WTC11 (cell line): Measurements from ENCODE around the gene RGS13. TPM values are rescaled to one million over a fixed set of nuclear protein-coding genes. Genes with fewer than 3 reads are reported as not detected.

Experiments
- ATAC-seq: fragments of 200-7000 bp; cut with Tn5 transposase; 2 replicates; pipeline ENCODE4 v1.10.0; 2021; ENCODE audit warnings: mild to moderate bottlenecking, moderate library complexity
- CTCF ChIA-PET: fragments of 300-600 bp; sonication (Branson Sonifier 250); formaldehyde crosslinking; loops from one replicate; lab custom pipeline; 2021; ENCODE audit warnings: antibody characterized with exemption; lab: Charles Lee
- POLR2A ChIA-PET: fragments of 350-600 bp; sonication (Branson Sonifier 250); formaldehyde crosslinking; loops from one replicate; lab custom pipeline; 2021; ENCODE audit warnings: antibody characterized with exemption; lab: Charles Lee
- DNase-seq: peaks from one replicate; pipeline ENCODE4 v3.0.0; 2021; ENCODE audit warnings: low spot score
- H3K27ac Mint-ChIP-seq: 2 replicates; pipeline ENCODE4 v1.8.0; 2021; ENCODE audit warnings: mixed read lengths
- H3K27me3 Mint-ChIP-seq: 2 replicates; pipeline ENCODE4 v1.8.0; 2021; ENCODE audit warnings: low read depth, mild to moderate bottlenecking, moderate library complexity, mixed read lengths
- H3K36me3 Mint-ChIP-seq: 2 replicates; pipeline ENCODE4 v1.8.0; 2021; ENCODE audit warnings: mixed read lengths
- H3K4me1 Mint-ChIP-seq: 2 replicates; pipeline ENCODE4 v1.8.0; 2022; ENCODE audit warnings: mixed read lengths
- H3K4me3 Mint-ChIP-seq: 2 replicates; pipeline ENCODE4 v1.8.0; 2021; ENCODE audit warnings: mild to moderate bottlenecking, moderate library complexity, mixed read lengths
- H3K9me3 Mint-ChIP-seq: 2 replicates; pipeline ENCODE4 v1.8.0; 2021; ENCODE audit warnings: mixed read lengths
- ATF1 ChIP-seq: sonication (generic); formaldehyde crosslinking; IDR thresholded peaks from 2 replicates; pipeline ENCODE4 v1.8.1; 2023; ENCODE audit warnings: mild to moderate bottlenecking, moderate library complexity, missing genetic modification reagents
- CDX4 ChIP-seq: fragments of 250-450 bp; sonication (Bioruptor Pico); IDR thresholded peaks from 2 replicates; pipeline ENCODE4 v1.9.0; 2021; ENCODE audit warnings: moderate library complexity, mild to moderate bottlenecking, inconsistent platforms, borderline replicate concordance
- CREB1 ChIP-seq: sonication (generic); formaldehyde crosslinking; IDR thresholded peaks from 2 replicates; pipeline ENCODE4 v1.8.0; 2023; ENCODE audit warnings: mild to moderate bottlenecking, missing genetic modification reagents
- E2F1 ChIP-seq: sonication (generic); formaldehyde crosslinking; IDR thresholded peaks from 2 replicates; pipeline ENCODE4 v1.8.0; 2022; ENCODE audit warnings: mild to moderate bottlenecking, missing genetic modification reagents
- ELF4 ChIP-seq: sonication (generic); formaldehyde crosslinking; IDR thresholded peaks from 2 replicates; pipeline ENCODE4 v1.8.1; 2022; ENCODE audit warnings: low read depth, mild to moderate bottlenecking, moderate library complexity, missing genetic modification reagents
- ETV6 ChIP-seq: sonication (generic); formaldehyde crosslinking; IDR thresholded peaks from 2 replicates; pipeline ENCODE4 v1.8.1; 2022; ENCODE audit warnings: mild to moderate bottlenecking, missing genetic modification reagents
- FOXP1 ChIP-seq: sonication (generic); formaldehyde crosslinking; IDR thresholded peaks from 2 replicates; pipeline ENCODE4 v1.8.0; 2022; ENCODE audit warnings: missing genetic modification reagents, mild to moderate bottlenecking, moderate library complexity, borderline replicate concordance
- GRHL2 ChIP-seq: fragments of 250-450 bp; sonication (Bioruptor Pico); IDR thresholded peaks from 2 replicates; pipeline ENCODE4 v1.8.0; 2022; ENCODE audit warnings: mild to moderate bottlenecking, moderate library complexity; ENCODE audit not compliant: insufficient replicate concordance, severe bottlenecking
- GTF2I ChIP-seq: fragments of 250-450 bp; sonication (Bioruptor Pico); conservative IDR thresholded peaks from 2 replicates; pipeline ENCODE4 v1.4.0; 2021; ENCODE audit warnings: mild to moderate bottlenecking
- JUN ChIP-seq: sonication (generic); formaldehyde crosslinking; IDR thresholded peaks from 2 replicates; pipeline ENCODE4 v1.8.0; 2023; ENCODE audit warnings: mild to moderate bottlenecking, missing genetic modification reagents
- MYBL2 ChIP-seq: sonication (generic); formaldehyde crosslinking; IDR thresholded peaks from 2 replicates; pipeline ENCODE4 v1.8.1; 2023; ENCODE audit warnings: mild to moderate bottlenecking, moderate library complexity, missing genetic modification reagents
- SMAD4 ChIP-seq: sonication (generic); formaldehyde crosslinking; IDR thresholded peaks from 2 replicates; pipeline ENCODE4 v1.8.0; 2022; ENCODE audit warnings: mild to moderate bottlenecking, missing genetic modification reagents
- SOX15 ChIP-seq: fragments of 250-450 bp; sonication (Bioruptor Pico); IDR thresholded peaks from 2 replicates; pipeline ENCODE4 v1.9.0; 2021; ENCODE audit warnings: mild to moderate bottlenecking
- TCF7 ChIP-seq: sonication (generic); formaldehyde crosslinking; IDR thresholded peaks from 2 replicates; pipeline ENCODE4 v1.8.0; 2022; ENCODE audit warnings: mild to moderate bottlenecking, low read depth, missing genetic modification reagents, moderate library complexity
- TEAD1 ChIP-seq: sonication (generic); formaldehyde crosslinking; IDR thresholded peaks from 2 replicates; pipeline ENCODE4 v1.8.0; 2022; ENCODE audit warnings: mild to moderate bottlenecking, missing genetic modification reagents
- TP53 ChIP-seq: sonication (generic); formaldehyde crosslinking; IDR thresholded peaks from 2 replicates; pipeline ENCODE4 v1.8.1; 2023; ENCODE audit warnings: mild to moderate bottlenecking, missing genetic modification reagents
- ZBTB21 ChIP-seq: sonication (generic); formaldehyde crosslinking; IDR thresholded peaks from 2 replicates; pipeline ENCODE4 v1.8.1; 2023; ENCODE audit warnings: mild to moderate bottlenecking, missing genetic modification reagents, borderline replicate concordance
- ZNF138 ChIP-seq: sonication (generic); formaldehyde crosslinking; conservative IDR thresholded peaks from 2 replicates; pipeline ENCODE4 v1.8.1; 2022; ENCODE audit warnings: mild to moderate bottlenecking, moderate library complexity, missing genetic modification reagents
- ZNF317 ChIP-seq: sonication (generic); formaldehyde crosslinking; IDR thresholded peaks from 2 replicates; pipeline ENCODE4 v1.8.1; 2023; ENCODE audit warnings: low read depth, mild to moderate bottlenecking, moderate library complexity, missing genetic modification reagents, borderline replicate concordance
- ZNF396 ChIP-seq: fragments of 250-450 bp; sonication (Bioruptor Pico); IDR thresholded peaks from 2 replicates; pipeline ENCODE4 v1.8.0; 2021; ENCODE audit warnings: mild to moderate bottlenecking, moderate library complexity, borderline replicate concordance
- total RNA-seq: library from RNA; stranded (reverse); gene quantifications from 3 replicates; pipeline ENCODE4 v1.2.3, GENCODE V29; 2021
- TF ChIP-seq, protein P1 (sequence below): sonication (generic); formaldehyde crosslinking; conservative IDR thresholded peaks from 2 replicates; pipeline ENCODE4 v1.8.1; 2022; ENCODE audit warnings: mild to moderate bottlenecking, missing genetic modification reagents
- TF ChIP-seq, protein P2 (sequence below): fragments of 250-450 bp; sonication (Bioruptor Pico); IDR thresholded peaks from 2 replicates; pipeline ENCODE4 v1.9.0; 2021; ENCODE audit warnings: mild to moderate bottlenecking
- TF ChIP-seq, protein P3 (sequence below): fragments of 250-450 bp; sonication (Bioruptor Pico); IDR thresholded peaks from 2 replicates; pipeline ENCODE4 v2.1.2; 2022; ENCODE audit warnings: mild to moderate bottlenecking, moderate library complexity
- TF ChIP-seq, protein P4 (sequence below): fragments of 250-450 bp; sonication (Bioruptor Pico); IDR thresholded peaks from 2 replicates; pipeline ENCODE4 v1.8.0; 2021; ENCODE audit warnings: mild to moderate bottlenecking

Gene RGS13
- total RNA-seq, 1 experiment from 2014 or later, result not detected

- no peak for TF ChIP-seq GRHL2 (CRISPR knock-in tag)
- TF ChIP-seq CREB1 (CRISPR knock-in tag), result no peak
- no peak for TF ChIP-seq TCF7 (CRISPR knock-in tag)
- TF ChIP-seq GTF2I (CRISPR knock-in tag), result no peak
- TF ChIP-seq ELF4 (CRISPR knock-in tag), result no peak
- TF ChIP-seq MYBL2 (CRISPR knock-in tag), result no peak
- no peak for TF ChIP-seq TP53
These were observed 48.3 kb upstream of the RGS13 start (continued) for GRCh38 chr1:192587386-192588266.

GRCh38 chr1:192588546-192588945 lies 47.4 kb upstream of the RGS13 start:
- Mint-ChIP-seq H3K27me3 (no peaks in the 10 kb centered on the region), H3K9me3 (no peaks in the 10 kb centered on the region), H3K4me3 (no peak overlapping the region), H3K36me3 (no peaks in the 10 kb centered on the region), H3K4me1 (no peaks in the 10 kb centered on the region), H3K27ac (no peak overlapping the region)
- CTCF ChIA-PET, result no interaction called here
- TF ChIP-seq E2F1 (CRISPR knock-in tag) (no peak), CDX4 (CRISPR knock-in tag) (no peak), ZNF396 (no peak), SMAD4 (CRISPR knock-in tag) (no peak), ETV6 (CRISPR knock-in tag) (no peak), FOXP1 (CRISPR knock-in tag) (no peak), JUN (CRISPR knock-in tag) (no peak), TP53 (no peak), ZBTB21 (no peak), SOX15 (no peak), CREB1 (CRISPR knock-in tag) (no peak), ATF1 (no peak)
- TF ChIP-seq, protein P1, sequence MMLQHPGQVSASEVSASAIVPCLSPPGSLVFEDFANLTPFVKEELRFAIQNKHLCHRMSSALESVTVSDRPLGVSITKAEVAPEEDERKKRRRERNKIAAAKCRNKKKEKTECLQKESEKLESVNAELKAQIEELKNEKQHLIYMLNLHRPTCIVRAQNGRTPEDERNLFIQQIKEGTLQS (CRISPR knock-in tag), result no peak
- no peak for ATAC-seq
- DNase-seq, result no peak
- POLR2A ChIA-PET, result no interaction called here

DNA sequence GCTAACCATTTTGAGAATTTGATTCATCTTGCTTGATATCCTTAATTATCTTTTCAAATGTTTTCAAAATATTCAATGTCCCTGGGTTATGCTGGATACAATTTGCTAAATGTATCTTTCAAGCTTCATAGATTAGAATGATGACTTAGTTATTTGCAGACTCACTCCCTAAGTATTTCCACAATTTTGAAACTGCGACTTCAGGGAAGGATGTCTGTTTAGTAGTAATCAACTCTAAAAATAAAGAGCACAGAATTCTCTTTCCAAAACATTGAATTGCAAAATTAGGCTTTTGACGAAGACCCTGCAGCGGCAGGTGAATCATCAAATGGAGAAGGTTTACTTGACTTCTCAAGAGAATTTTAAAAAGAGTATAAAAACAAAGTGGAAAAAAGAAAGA lies 46.1 kb upstream of the RGS13 start:
- H3K4me3 Mint-ChIP-seq, result no peak overlapping the region
- H3K4me1 Mint-ChIP-seq, result no peaks in the 10 kb centered on the region
- no peaks in the 10 kb centered on the region for H3K27me3 Mint-ChIP-seq
- no peaks in the 10 kb centered on the region for H3K36me3 Mint-ChIP-seq
- no peak overlapping the region for H3K27ac Mint-ChIP-seq
- TF ChIP-seq, protein P2, sequence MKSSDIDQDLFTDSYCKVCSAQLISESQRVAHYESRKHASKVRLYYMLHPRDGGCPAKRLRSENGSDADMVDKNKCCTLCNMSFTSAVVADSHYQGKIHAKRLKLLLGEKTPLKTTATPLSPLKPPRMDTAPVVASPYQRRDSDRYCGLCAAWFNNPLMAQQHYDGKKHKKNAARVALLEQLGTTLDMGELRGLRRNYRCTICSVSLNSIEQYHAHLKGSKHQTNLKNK (CRISPR knock-in tag), result no peak
- TF ChIP-seq ZNF317 (CRISPR knock-in tag) (no peak), ZNF138 (no peak), TP53 (no peak), TEAD1 (CRISPR knock-in tag) (no peak)
- TF ChIP-seq, protein P3, sequence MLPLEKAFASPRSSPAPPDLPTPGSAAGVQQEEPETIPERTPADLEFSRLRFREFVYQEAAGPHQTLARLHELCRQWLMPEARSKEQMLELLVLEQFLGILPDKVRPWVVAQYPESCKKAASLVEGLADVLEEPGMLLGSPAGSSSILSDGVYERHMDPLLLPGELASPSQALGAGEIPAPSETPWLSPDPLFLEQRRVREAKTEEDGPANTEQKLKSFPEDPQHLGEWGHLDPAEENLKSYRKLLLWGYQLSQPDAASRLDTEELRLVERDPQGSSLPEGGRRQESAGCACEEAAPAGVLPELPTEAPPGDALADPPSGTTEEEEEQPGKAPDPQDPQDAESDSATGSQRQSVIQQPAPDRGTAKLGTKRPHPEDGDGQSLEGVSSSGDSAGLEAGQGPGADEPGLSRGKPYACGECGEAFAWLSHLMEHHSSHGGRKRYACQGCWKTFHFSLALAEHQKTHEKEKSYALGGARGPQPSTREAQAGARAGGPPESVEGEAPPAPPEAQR (CRISPR knock-in tag), result no peak
- TF ChIP-seq, protein P4, sequence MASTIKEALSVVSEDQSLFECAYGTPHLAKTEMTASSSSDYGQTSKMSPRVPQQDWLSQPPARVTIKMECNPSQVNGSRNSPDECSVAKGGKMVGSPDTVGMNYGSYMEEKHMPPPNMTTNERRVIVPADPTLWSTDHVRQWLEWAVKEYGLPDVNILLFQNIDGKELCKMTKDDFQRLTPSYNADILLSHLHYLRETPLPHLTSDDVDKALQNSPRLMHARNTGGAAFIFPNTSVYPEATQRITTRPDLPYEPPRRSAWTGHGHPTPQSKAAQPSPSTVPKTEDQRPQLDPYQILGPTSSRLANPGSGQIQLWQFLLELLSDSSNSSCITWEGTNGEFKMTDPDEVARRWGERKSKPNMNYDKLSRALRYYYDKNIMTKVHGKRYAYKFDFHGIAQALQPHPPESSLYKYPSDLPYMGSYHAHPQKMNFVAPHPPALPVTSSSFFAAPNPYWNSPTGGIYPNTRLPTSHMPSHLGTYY (CRISPR knock-in tag), result no peak
- ChIA-PET POLR2A (no interaction called here), CTCF (no interaction called here)
- DNase-seq (no peak), ATAC-seq (no peak)
- no peaks in the 10 kb centered on the region for H3K9me3 Mint-ChIP-seq
